GM10266 (cell line): ENCODE data around the gene CD68.

ENCODE experiments used
- DNase-seq: peaks from one replicate; pipeline ENCODE4 v3.0.0; 2012; ENCODE audit errors: extremely low spot score
- CTCF ChIP-seq: IDR thresholded peaks from 2 replicates; pipeline ENCODE4 v1.5.1; 2012; ENCODE audit warnings: mild to moderate bottlenecking, low read depth; ENCODE audit not compliant: control insufficient read depth, insufficient read depth; ENCODE audit errors: missing control alignments

Gene CD68

GRCh38 chr17:7586673-7587419 is 7.4 kb downstream of the CD68 start:
- DNase-seq = no peak
- TF ChIP-seq CTCF = no peak

DNA sequence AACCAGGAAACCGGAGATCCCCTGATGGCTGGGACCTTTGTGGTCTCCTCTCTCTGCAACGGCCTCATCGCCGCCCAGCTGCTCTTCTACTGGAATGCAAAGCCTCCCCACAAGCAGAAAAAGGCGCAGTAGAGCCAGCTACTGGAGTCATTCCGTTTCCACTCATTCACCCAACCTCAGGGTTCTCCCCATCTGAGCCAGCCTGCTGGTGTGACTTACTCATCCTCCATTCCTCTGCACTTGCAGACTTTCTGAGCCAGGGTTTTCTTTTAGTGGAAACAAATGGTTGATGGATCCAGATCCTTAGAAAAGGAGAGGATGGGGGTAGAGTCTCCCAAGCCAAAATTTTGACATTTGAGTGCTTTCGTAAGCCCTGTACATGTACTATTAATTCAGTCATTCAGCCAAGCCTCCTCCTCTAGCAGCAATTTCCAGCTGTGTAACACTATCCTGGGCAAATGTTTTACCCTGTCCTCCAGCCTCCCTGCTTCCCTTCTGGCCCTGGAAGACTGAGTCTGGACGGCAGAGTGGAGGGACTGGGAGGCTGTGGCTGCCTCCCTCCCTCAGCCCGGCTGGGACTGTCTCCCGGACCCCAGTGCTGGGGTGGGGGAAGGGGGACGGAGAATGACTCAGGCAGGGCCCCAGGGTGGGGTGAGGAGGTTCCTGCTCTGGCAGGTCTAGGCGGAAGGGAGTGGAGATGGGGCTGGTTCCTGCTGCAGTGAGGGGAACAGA is 8.1 kb downstream of the CD68 start:
- DNase-seq = no peak
- TF ChIP-seq CTCF = no peak

- DNase-seq = no peak
- TF ChIP-seq CTCF = no peak
These were observed 9.2 kb downstream of the CD68 start for GRCh38 chr17:7588553-7589203.

DNA sequence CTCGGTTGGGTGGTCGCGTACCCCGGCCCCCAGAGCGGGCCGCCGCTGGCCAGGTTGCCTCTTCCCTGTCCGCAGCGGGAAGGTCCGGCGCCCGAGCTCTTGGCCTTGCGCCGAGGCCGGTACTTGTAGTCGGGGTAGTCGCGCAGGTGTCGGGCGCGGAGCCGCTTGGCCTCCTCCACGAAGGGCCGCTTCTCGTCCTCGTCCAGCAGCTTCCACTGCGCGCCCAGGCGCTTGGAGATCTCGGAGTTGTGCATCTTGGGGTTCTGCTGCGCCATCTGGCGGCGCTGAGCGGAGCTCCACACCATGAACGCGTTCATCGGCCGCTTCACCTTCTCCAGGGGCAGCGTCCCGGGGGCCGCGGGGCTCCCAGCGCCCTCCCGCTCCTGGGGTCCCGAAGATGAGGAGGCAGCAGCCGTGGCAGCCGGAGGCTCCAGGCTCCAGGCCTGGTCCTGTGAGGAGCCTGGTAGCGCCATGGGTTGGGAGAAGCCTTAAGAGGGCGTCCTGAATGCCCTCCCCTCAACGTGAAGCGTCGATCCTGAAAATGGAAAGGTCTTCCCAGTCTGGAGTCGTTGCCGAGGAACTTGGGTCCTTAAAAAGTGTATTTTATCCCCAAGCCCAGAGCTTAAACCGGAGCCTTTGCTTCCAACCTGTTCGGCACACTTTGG is 9.9 kb downstream of the CD68 start:
- peak; percentile 71 for TF ChIP-seq CTCF
- DNase-seq = peak; percentile 90

GRCh38 chr17:7589891-7590691 is 10.7 kb downstream of the CD68 start, which contains the start of gene SOX15:
TSS of gene SOX15 (minus strand) at chr17:7590094. CDS start at chr17:7589676, 418 bp downstream.
- TF ChIP-seq CTCF = no peak
- DNase-seq = no peak

GRCh38 chr17:7590743-7591142 is 11.3 kb downstream of the CD68 start:
- no peak for TF ChIP-seq CTCF
- no peak for DNase-seq
